SK-N-SH (cell line): ENCODE data around the gene CD109. TPM values are rescaled to one million over a fixed set of nuclear protein-coding genes. Genes with fewer than 3 reads are reported as not detected.

ENCODE experiments used
- CTCF ChIA-PET: fragments of 300-600, 350-600 bp; formaldehyde crosslinking; extraction: SDS; loops from one replicate; lab custom pipeline; 2021; lab: Yijun Ruan, JAX
- POLR2A ChIA-PET: fragments of 350-600 bp; sonication (Branson Sonifier 250); formaldehyde crosslinking; extraction: SDS; loops from one replicate; lab custom pipeline; 2020; ENCODE audit warnings: antibody characterized with exemption, inconsistent platforms; lab: Yijun Ruan, JAX
- DNase-seq: peaks from one replicate; pipeline ENCODE4 v3.0.0; 2012
- H2AFZ ChIP-seq: fragments of 200-600 bp; sonication (generic); 2 replicates; pipeline ENCODE4 v1.8.1; 2016; ENCODE audit warnings: antibody characterized with exemption, mild to moderate bottlenecking, low read depth
- H3F3A ChIP-seq: fragments of 200-600 bp; sonication (generic); replicated peaks from 2 replicates; pipeline ENCODE3; 2016; ENCODE audit warnings: antibody characterized with exemption, mild to moderate bottlenecking; ENCODE audit not compliant: insufficient read depth
- H3K27ac ChIP-seq, 2 experiments: fragments of 200-500 bp in 1 of 2; fragments of 200-600 bp in 1 of 2; sonication (Bioruptor generic) in 1 of 2; sonication (generic), shearing (Covaris generic) in 1 of 2; 2 replicates each; pipeline versions ENCODE4 v1.5.1 to v1.6.1; 2014 to 2016; ENCODE audit warnings: low read depth in 2 of 2, inconsistent platforms in 1 of 2, low read length in 1 of 2, mild to moderate bottlenecking in 1 of 2, mixed read lengths in 1 of 2
- H3K27me3 ChIP-seq: fragments of 200-600 bp; sonication (generic), shearing (Covaris generic); 2 replicates; pipeline ENCODE4 v1.6.1; 2016; ENCODE audit warnings: mixed run types; ENCODE audit not compliant: insufficient read depth
- H3K36me3 ChIP-seq, 2 experiments: fragments of 200-500 bp in 1 of 2; fragments of 200-600 bp in 1 of 2; sonication (Bioruptor generic) in 1 of 2; sonication (generic) in 1 of 2; replicated peaks in 1 of 2; 2 replicates each; pipeline versions ENCODE3 to v1.5.1; 2014 to 2016; ENCODE audit warnings: low read length in 1 of 2, mild to moderate bottlenecking in 1 of 2; ENCODE audit not compliant: insufficient read depth in 2 of 2, control insufficient read depth in 1 of 2
- H3K4me1 ChIP-seq, 2 experiments: fragments of 200-500 bp in 1 of 2; fragments of 200-600 bp in 1 of 2; sonication (Bioruptor generic) in 1 of 2; sonication (generic), shearing (Covaris generic) in 1 of 2; 2 replicates each; pipeline versions ENCODE4 v1.5.1 to v1.6.1; 2014 to 2016; ENCODE audit warnings: low read depth in 1 of 2, low read length in 1 of 2, mixed run types in 1 of 2; ENCODE audit not compliant: insufficient read depth in 2 of 2, control insufficient read depth in 1 of 2
- H3K4me2 ChIP-seq: fragments of 200-600 bp; sonication (generic), shearing (Covaris generic); 2 replicates; pipeline ENCODE4 v1.6.1; 2017; ENCODE audit warnings: mixed run types
- H3K4me3 ChIP-seq, 2 experiments: fragments of 200-500 bp in 1 of 2; fragments of 200-600 bp in 1 of 2; sonication (Bioruptor generic) in 1 of 2; sonication (generic), shearing (Covaris generic) in 1 of 2; 2 replicates each; pipeline versions ENCODE4 v1.5.1 to v1.8.1; 2014 to 2016; ENCODE audit warnings: low read depth in 2 of 2, inconsistent platforms in 1 of 2, low read length in 1 of 2, mild to moderate bottlenecking in 1 of 2, mixed read lengths in 1 of 2, moderate library complexity in 1 of 2
- H3K79me2 ChIP-seq: fragments of 200-600 bp; sonication (generic); 2 replicates; pipeline ENCODE4 v1.8.1; 2017; ENCODE audit warnings: mild to moderate bottlenecking; ENCODE audit not compliant: insufficient read depth
- H3K9ac ChIP-seq: fragments of 200-600 bp; sonication (generic); 2 replicates; pipeline ENCODE4 v1.6.1; 2017; ENCODE audit warnings: mixed run types
- H3K9me2 ChIP-seq: fragments of 200-600 bp; sonication (generic); 2 replicates; pipeline ENCODE4 v1.6.1; 2017; ENCODE audit warnings: mixed run types
- H3K9me3 ChIP-seq: fragments of 200-600 bp; sonication (generic); 2 replicates; pipeline ENCODE4 v1.6.1; 2017; ENCODE audit warnings: mixed run types, mild to moderate bottlenecking, moderate library complexity
- H4K20me1 ChIP-seq: fragments of 200-600 bp; sonication (generic); 2 replicates; pipeline ENCODE4 v1.6.1; 2017; ENCODE audit warnings: mild to moderate bottlenecking, mixed run types; ENCODE audit not compliant: insufficient read depth
- CHD2 ChIP-seq: fragments of 150-350 bp; IDR thresholded peaks from 2 replicates; pipeline ENCODE4 v1.6.1; 2018; ENCODE audit warnings: low read length; ENCODE audit not compliant: partially characterized antibody
- CTCF ChIP-seq: fragments of 200-600 bp; sonication (generic); IDR thresholded peaks from 2 replicates; pipeline ENCODE4 v1.6.1; 2017; ENCODE audit warnings: antibody characterized with exemption, mild to moderate bottlenecking, moderate library complexity
- ELF1 ChIP-seq: IDR thresholded peaks from 2 replicates; pipeline ENCODE4 v1.4.0; 2012
- FOSL2 ChIP-seq: IDR thresholded peaks from 2 replicates; pipeline ENCODE4 v1.4.0; 2012; ENCODE audit warnings: low read depth, mild to moderate bottlenecking, moderate library complexity, borderline replicate concordance
- FOXM1 ChIP-seq: IDR thresholded peaks from 2 replicates; pipeline ENCODE4 v1.4.0; 2012; ENCODE audit warnings: low read depth, mild to moderate bottlenecking
- GABPA ChIP-seq: IDR thresholded peaks from 2 replicates; pipeline ENCODE4 v1.4.0; 2012; ENCODE audit warnings: low read depth, mild to moderate bottlenecking
- IRF3 ChIP-seq: fragments of 150-350 bp; IDR thresholded peaks from 2 replicates; pipeline ENCODE4 v1.6.1; 2016; ENCODE audit warnings: mild to moderate bottlenecking, low read depth, low read length
- JUND ChIP-seq: IDR thresholded peaks from 2 replicates; pipeline ENCODE4 v1.4.0; 2012
- MEF2A ChIP-seq: IDR thresholded peaks from 2 replicates; pipeline ENCODE4 v1.4.0; 2012; ENCODE audit warnings: low read depth, borderline replicate concordance
- MXI1 ChIP-seq: IDR thresholded peaks from 2 replicates; pipeline ENCODE4 v1.6.1; 2012; ENCODE audit warnings: mild to moderate bottlenecking, low read depth, low read length, improper control_type of control experiment
- NRF1 ChIP-seq: IDR thresholded peaks from 2 replicates; pipeline ENCODE4 v1.6.1; 2012; ENCODE audit warnings: low read depth, mild to moderate bottlenecking, low read length
- POLR2AphosphoS5 ChIP-seq: IDR thresholded peaks from 2 replicates; pipeline ENCODE4 v1.6.1; 2012; ENCODE audit warnings: low read depth, low read length
- REST ChIP-seq: IDR thresholded peaks from 2 replicates; pipeline ENCODE4 v1.6.1; 2012; ENCODE audit warnings: mild to moderate bottlenecking, low read depth, low read length, moderate library complexity
- SMC3 ChIP-seq: IDR thresholded peaks from 2 replicates; pipeline ENCODE4 v1.6.1; 2012; ENCODE audit warnings: low read depth, low read length, improper control_type of control experiment
- TCF12 ChIP-seq: IDR thresholded peaks from 2 replicates; pipeline ENCODE4 v1.4.0; 2012
- TEAD4 ChIP-seq: IDR thresholded peaks from 2 replicates; pipeline ENCODE4 v1.4.0; 2012; ENCODE audit warnings: mild to moderate bottlenecking, borderline replicate concordance; ENCODE audit not compliant: insufficient read depth
- ZBTB33 ChIP-seq: IDR thresholded peaks from 2 replicates; pipeline ENCODE4 v1.4.0; 2012; ENCODE audit warnings: low read depth, borderline replicate concordance
- WGBS: methylation state at CpG from one replicate; pipeline ENCODE4 v1.1.6; 2017; ENCODE audit warnings: low lambda C conversion rate; 5-methylcytosine and 5-hydroxymethylcytosine counted together
- polyA plus RNA-seq, 3 experiments: library from polyadenylated mRNA; depleted of rRNA; stranded (reverse); fragments of >200 nt; gene quantifications; 2 replicates each; pipeline ENCODE4 v1.2.3, GENCODE V29; 2012

The CD109 gene
- polyA plus RNA-seq, 1 of the 3 experiments (the other 2 are of a cell fraction), result 19.7 TPM

GRCh38 chr6:73743081-73743480 lies 47.1 kb downstream of the CD109 start:
- TF ChIP-seq TEAD4 (no peak), POLR2AphosphoS5 (no peak), SMC3 (no peak), NRF1 (no peak), MEF2A (no peak), IRF3 (no peak), ZBTB33 (no peak), CTCF (no peak), TCF12 (no peak), FOSL2 (no peak), GABPA (no peak), CHD2 (no peak), JUND (no peak), REST (no peak), MXI1 (no peak), FOXM1 (no peak), ELF1 (no peak)
- whole genome bisulfite sequencing, result 81% methylated on average over 3 of the region's 3 CpGs
- CTCF ChIA-PET, result interaction anchor here (1.8 to 2.7 kb wide), 3 partner anchors 10 to 1465 kb away, joined by 5 to 17 read pairs (median 9); no protein-coding TSS in a partner anchor

More at GRCh38 chr6:73743081-73743480, 47.1 kb downstream of the CD109 start:
- H3K4me2 ChIP-seq, result no peak overlapping the region
- H3K4me1 ChIP-seq, result peaks cover 2 to 12% of the 10 kb centered on the region in 2 experiments; a peak in 3 of 4 replicates
- no peak overlapping the region for H2AFZ ChIP-seq
- DNase-seq, result no peak
- no peak overlapping the region for H3K27ac ChIP-seq
- H3K4me3 ChIP-seq, result no peak overlapping the region
- H3K36me3 ChIP-seq, result peaks cover 0 to 14% of the 10 kb centered on the region in 2 experiments
- POLR2A ChIA-PET, result no interaction called here
- H4K20me1 ChIP-seq, result peaks cover 3% of the 10 kb centered on the region; the same call in 1 of the 2 replicates
- no peaks in the 10 kb centered on the region for H3F3A ChIP-seq
- H3K9me2 ChIP-seq, result no peaks in the 10 kb centered on the region
- no peaks in the 10 kb centered on the region for H3K9me3 ChIP-seq
- no peak overlapping the region for H3K9ac ChIP-seq
- no peaks in the 10 kb centered on the region for H3K27me3 ChIP-seq
- H3K79me2 ChIP-seq, result no peaks in the 10 kb centered on the region
